Measurements from ENCODE around the gene IQGAP3. TPM values are rescaled to one million over a fixed set of nuclear protein-coding genes. Genes with fewer than 3 reads are reported as not detected.

Gene IQGAP3
- total RNA-seq, 2 donors from 2014 or later, result 13.6 to 57.9 TPM

DNA sequence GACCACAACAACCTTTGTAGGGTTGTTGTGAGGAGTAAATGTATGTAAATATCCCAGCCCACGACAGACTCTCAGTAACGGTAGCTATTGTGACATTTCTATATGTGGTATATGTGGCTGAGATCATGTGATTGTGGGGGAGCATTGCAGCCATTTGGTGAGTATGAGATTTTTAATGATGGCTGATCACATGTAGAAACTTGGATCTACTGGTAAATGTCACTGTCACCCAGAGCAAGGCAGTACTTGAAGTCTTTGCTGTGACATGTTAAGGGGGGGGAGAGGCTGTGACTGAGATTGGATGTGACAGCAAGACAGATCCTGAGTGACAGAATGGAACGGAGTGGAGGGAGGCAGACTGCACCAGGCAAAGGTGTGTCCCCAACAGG lies 47.9 kb downstream of the IQGAP3 start:
- Histone ChIP-seq H3K9me3 (no peaks in the 10 kb centered on the region), H3K27me3 (no peaks in the 10 kb centered on the region), H3K36me3 (no peaks in the 10 kb centered on the region), H3K4me3 (no peak overlapping the region), H3K4me1 (no peaks in the 10 kb centered on the region), H3K9ac (ENCODE audit: low read depth in 2 of 2, low read length in 2 of 2) (no peak overlapping the region), H3K27ac (no peak overlapping the region)
- intact Hi-C loops (cut with DNase I), result no loop called here
- TF ChIP-seq, protein P1, sequence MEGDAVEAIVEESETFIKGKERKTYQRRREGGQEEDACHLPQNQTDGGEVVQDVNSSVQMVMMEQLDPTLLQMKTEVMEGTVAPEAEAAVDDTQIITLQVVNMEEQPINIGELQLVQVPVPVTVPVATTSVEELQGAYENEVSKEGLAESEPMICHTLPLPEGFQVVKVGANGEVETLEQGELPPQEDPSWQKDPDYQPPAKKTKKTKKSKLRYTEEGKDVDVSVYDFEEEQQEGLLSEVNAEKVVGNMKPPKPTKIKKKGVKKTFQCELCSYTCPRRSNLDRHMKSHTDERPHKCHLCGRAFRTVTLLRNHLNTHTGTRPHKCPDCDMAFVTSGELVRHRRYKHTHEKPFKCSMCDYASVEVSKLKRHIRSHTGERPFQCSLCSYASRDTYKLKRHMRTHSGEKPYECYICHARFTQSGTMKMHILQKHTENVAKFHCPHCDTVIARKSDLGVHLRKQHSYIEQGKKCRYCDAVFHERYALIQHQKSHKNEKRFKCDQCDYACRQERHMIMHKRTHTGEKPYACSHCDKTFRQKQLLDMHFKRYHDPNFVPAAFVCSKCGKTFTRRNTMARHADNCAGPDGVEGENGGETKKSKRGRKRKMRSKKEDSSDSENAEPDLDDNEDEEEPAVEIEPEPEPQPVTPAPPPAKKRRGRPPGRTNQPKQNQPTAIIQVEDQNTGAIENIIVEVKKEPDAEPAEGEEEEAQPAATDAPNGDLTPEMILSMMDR (IDR thresholded peaks at IDR 0.05), result no peak
- DNase-seq, result no peak

DNA sequence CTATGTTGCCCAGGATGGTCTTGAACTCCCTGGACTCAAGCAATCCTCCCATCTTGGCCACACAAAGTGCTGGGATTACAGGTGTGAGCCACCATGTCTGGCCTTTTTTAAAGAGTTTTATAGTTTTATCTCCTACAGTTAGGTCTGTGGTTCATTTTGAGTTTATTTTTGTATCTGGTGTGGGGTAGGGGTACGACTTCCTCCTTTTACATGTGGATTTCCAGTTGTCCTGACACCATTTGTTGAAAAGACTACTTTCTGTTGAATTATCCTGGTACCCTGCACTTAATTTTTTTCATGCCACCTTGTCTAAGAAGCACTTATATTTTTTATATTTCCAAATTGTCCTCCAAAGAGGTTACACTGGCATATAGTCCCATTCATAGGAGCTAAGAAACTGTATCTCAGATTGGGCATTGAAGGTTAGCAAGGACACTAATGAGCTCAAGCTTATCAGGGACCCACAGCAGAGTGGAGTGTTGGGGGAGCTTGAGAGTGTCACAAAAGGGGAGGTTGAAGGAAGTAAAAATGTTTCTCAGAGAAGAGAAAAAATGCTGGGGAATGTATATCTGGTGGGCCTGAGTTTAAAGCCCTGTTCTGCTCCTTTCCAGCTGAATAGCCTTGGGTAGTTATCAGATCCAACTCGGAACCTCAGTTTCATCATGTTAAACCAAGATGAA lies 48.4 kb downstream of the IQGAP3 start:
- TF ChIP-seq, protein P1 (IDR thresholded peaks at IDR 0.05), result no peak
- Histone ChIP-seq H3K4me1 (no peaks in the 10 kb centered on the region), H3K9me3 (no peaks in the 10 kb centered on the region), H3K27me3 (no peaks in the 10 kb centered on the region), H3K9ac (ENCODE audit: low read depth in 2 of 2, low read length in 2 of 2) (no peak overlapping the region), H3K36me3 (no peaks in the 10 kb centered on the region), H3K27ac (no peak overlapping the region), H3K4me3 (no peak overlapping the region)
- intact Hi-C loops (cut with DNase I), result no loop called here
- DNase-seq, result no peak

DNA sequence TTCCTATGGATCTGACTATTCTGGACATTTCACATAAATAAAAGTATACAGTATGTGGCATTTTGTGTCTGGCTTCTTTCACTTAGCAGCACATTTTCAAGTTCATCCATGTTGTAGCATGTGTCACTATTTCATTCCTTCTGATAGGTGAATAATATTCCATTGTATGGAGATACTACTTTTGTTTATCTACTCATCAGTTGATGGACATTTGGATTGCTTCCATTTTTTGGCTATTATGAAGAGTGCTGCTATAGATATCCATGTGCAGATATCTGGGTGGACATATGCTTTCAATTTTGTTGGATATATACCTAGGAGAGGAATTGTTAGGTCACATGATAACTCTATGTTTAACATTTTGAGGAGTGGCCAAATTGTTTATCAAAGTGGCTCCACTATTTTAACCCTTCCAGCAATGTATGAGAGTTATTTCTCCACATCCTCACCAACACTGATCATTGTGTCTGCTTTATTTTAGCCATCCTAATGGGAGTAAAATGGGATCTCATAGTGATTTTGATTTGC lies 49.9 kb downstream of the IQGAP3 start:
- Histone ChIP-seq H3K4me1 (no peaks in the 10 kb centered on the region), H3K27me3 (no peaks in the 10 kb centered on the region), H3K36me3 (no peaks in the 10 kb centered on the region), H3K27ac (no peak overlapping the region), H3K9ac (ENCODE audit: low read depth in 2 of 2, low read length in 2 of 2) (no peak overlapping the region), H3K9me3 (no peaks in the 10 kb centered on the region), H3K4me3 (no peak overlapping the region)
- no peak for DNase-seq
- intact Hi-C loops (cut with DNase I), result no loop called here
- TF ChIP-seq, protein P1 (IDR thresholded peaks at IDR 0.05), result no peak

DNA sequence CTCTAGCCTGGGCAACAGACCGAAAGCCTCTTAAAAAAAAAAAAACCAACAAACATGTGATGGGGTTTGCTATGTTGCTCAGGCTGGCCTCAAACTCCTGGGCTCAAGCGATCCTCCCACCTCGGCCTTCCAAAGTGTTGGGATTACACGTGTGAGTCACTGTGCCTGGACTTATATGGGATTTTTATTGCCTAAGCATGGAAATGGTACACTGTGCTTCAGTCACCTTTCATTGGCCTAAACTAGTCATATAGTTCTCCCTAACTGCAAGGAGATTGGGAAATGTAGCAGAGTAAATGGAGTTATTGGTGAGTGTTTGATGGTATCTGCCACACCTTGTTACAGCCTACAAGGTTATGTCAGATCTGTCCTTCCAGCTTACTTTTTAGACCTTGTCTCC lies 54.6 kb downstream of the IQGAP3 start:
- intact Hi-C loops (cut with DNase I), result no loop called here
- no peaks in the 10 kb centered on the region for H3K9me3 ChIP-seq
- no peaks in the 10 kb centered on the region for H3K4me1 ChIP-seq
- H3K4me3 ChIP-seq, result no peak overlapping the region
- no peak for DNase-seq
- no peaks in the 10 kb centered on the region for H3K27me3 ChIP-seq
- no peaks in the 10 kb centered on the region for H3K36me3 ChIP-seq
- H3K27ac ChIP-seq, result no peak overlapping the region
- H3K9ac ChIP-seq (ENCODE audit: low read depth in 2 of 2, low read length in 2 of 2), result no peak overlapping the region
- TF ChIP-seq, protein P1 (IDR thresholded peaks at IDR 0.05), result no peak

DNA sequence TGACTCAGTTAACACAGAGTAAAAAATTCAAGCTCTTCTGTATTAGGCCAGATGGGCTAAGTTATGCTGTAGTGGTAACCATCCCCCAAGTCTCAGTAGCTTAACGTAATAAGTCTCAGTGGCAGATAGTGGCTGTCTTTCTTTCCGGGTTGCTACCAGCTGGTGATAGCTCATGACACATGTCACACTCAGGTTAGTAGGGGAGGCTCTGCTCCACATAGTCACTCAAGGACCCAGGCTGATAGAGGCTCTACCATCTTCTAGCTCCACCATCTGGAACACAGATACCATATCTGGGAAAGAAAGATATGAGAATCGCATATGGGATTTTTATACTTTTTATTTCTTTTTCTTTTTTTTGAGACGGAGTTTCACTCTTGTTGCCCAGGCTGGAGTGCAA lies 55.5 kb downstream of the IQGAP3 start:
- no peak for DNase-seq
- Histone ChIP-seq H3K4me1 (no peaks in the 10 kb centered on the region), H3K4me3 (no peak overlapping the region), H3K9me3 (no peaks in the 10 kb centered on the region), H3K9ac (ENCODE audit: low read depth in 2 of 2, low read length in 2 of 2) (no peak overlapping the region), H3K36me3 (no peaks in the 10 kb centered on the region), H3K27ac (no peak overlapping the region), H3K27me3 (no peaks in the 10 kb centered on the region)
- TF ChIP-seq, protein P1 (IDR thresholded peaks at IDR 0.05), result no peak
- intact Hi-C loops (cut with DNase I), result no loop called here
